Activated CD8-positive, alpha-beta T cell treated with anti-CD3 and anti-CD28 coated beads for 36 hours (primary cell): ENCODE measurements around the gene DAPK1. TPM values are rescaled to one million over a fixed set of nuclear protein-coding genes. Genes with fewer than 3 reads are reported as not detected.

ENCODE experiments used
- ATAC-seq: fragments of 200-7000 bp; cut with Tn5 transposase; one replicate; pipeline ENCODE4 v1.10.0; 2021; ENCODE audit warnings: mild to moderate bottlenecking, moderate library complexity
- CTCF ChIA-PET: fragments of 350-600 bp; sonication (Branson Sonifier 250); formaldehyde crosslinking; loops from one replicate; lab custom pipeline; 2021; ENCODE audit warnings: antibody characterized with exemption; lab: Charles Lee
- POLR2A ChIA-PET: fragments of 350-600 bp; sonication (Branson Sonifier 250); formaldehyde crosslinking; loops from one replicate; lab custom pipeline; 2021; ENCODE audit warnings: antibody characterized with exemption; lab: Charles Lee
- DNase-seq: peaks from one replicate; pipeline ENCODE4 v3.0.0-alpha.2; 2020
- H3K27ac Mint-ChIP-seq: one replicate; pipeline ENCODE4 v1.8.0; 2021; ENCODE audit warnings: mild to moderate bottlenecking, mixed read lengths
- H3K27me3 Mint-ChIP-seq: one replicate; pipeline ENCODE4 v1.8.0; 2021; ENCODE audit warnings: mixed read lengths
- H3K36me3 Mint-ChIP-seq: one replicate; pipeline ENCODE4 v1.8.0; 2021; ENCODE audit warnings: low read depth, mixed read lengths
- H3K4me1 Mint-ChIP-seq: one replicate; pipeline ENCODE4 v1.8.0; 2021; ENCODE audit warnings: low read depth, mixed read lengths
- H3K4me3 Mint-ChIP-seq: one replicate; pipeline ENCODE4 v1.8.0; 2021; ENCODE audit warnings: mild to moderate bottlenecking, moderate library complexity, mixed read lengths
- H3K9me3 Mint-ChIP-seq: one replicate; pipeline ENCODE4 v1.8.0; 2021; ENCODE audit warnings: mixed read lengths
- CTCF ChIP-seq: fragments of 200-600 bp; IDR thresholded peaks from one replicate; pipeline ENCODE4 v1.8.0; 2022; ENCODE audit warnings: antibody characterized with exemption, mild to moderate bottlenecking
- intact Hi-C: fragments of 100-400 bp; cut with micrococcal nuclease; formaldehyde crosslinking; loops from one replicate; pipeline ENCODE4 v1.10.0; 2022
- total RNA-seq, 2 experiments: library from RNA; stranded (reverse); gene quantifications; one replicate each; pipeline ENCODE4 v1.2.3, GENCODE V29; 2021

Gene DAPK1
- total RNA-seq, 2 experiments from 2014 or later: 1.7 to 2.1 TPM

GRCh38 chr9:87513880-87514535 lies 16.3 kb downstream of the DAPK1 start:
- ChIA-PET POLR2A (no interaction called here), CTCF (no interaction called here)
- Mint-ChIP-seq H3K4me3 (no peak overlapping the region), H3K4me1 (no peaks in the 10 kb centered on the region), H3K9me3 (no peaks in the 10 kb centered on the region), H3K27me3 (peaks cover 1% of the 10 kb centered on the region), H3K36me3 (no peaks in the 10 kb centered on the region), H3K27ac (no peak overlapping the region)
- ATAC-seq (no peak), DNase-seq (no peak)
- no peak for TF ChIP-seq CTCF
- intact Hi-C loops: no loop called here

- DNase-seq: no peak
- TF ChIP-seq CTCF: no peak
- ChIA-PET POLR2A (no interaction called here), CTCF (no interaction called here)
- no peak for ATAC-seq
- peaks cover 1% of the 10 kb centered on the region for H3K27me3 Mint-ChIP-seq
- intact Hi-C loops: no loop called here
- H3K36me3 Mint-ChIP-seq: no peaks in the 10 kb centered on the region
- no peak overlapping the region for H3K4me3 Mint-ChIP-seq
- no peak overlapping the region for H3K27ac Mint-ChIP-seq
- no peaks in the 10 kb centered on the region for H3K9me3 Mint-ChIP-seq
- H3K4me1 Mint-ChIP-seq: no peaks in the 10 kb centered on the region
Observed at GRCh38 chr9:87515006-87515405, 17.3 kb downstream of the DAPK1 start.

GRCh38 chr9:87515588-87516221 lies 18.0 kb downstream of the DAPK1 start:
- no peaks in the 10 kb centered on the region for H3K9me3 Mint-ChIP-seq
- ChIA-PET POLR2A (no interaction called here), CTCF (no interaction called here)
- H3K4me3 Mint-ChIP-seq: no peak overlapping the region
- ATAC-seq: no peak
- no peaks in the 10 kb centered on the region for H3K4me1 Mint-ChIP-seq
- no peak overlapping the region for H3K27ac Mint-ChIP-seq
- DNase-seq: no peak
- TF ChIP-seq CTCF: no peak
- intact Hi-C loops: no loop called here
- peaks cover 1% of the 10 kb centered on the region for H3K27me3 Mint-ChIP-seq
- H3K36me3 Mint-ChIP-seq: no peaks in the 10 kb centered on the region

GRCh38 chr9:87516222-87516925 lies 18.7 kb downstream of the DAPK1 start:
- H3K36me3 Mint-ChIP-seq: no peaks in the 10 kb centered on the region
- intact Hi-C loops: no loop called here
- ATAC-seq (no peak), DNase-seq (no peak)
- no peak overlapping the region for H3K4me3 Mint-ChIP-seq
- H3K27ac Mint-ChIP-seq: no peak overlapping the region
- no peak for TF ChIP-seq CTCF
- peaks cover 1% of the 10 kb centered on the region for H3K27me3 Mint-ChIP-seq
- H3K4me1 Mint-ChIP-seq: no peaks in the 10 kb centered on the region
- H3K9me3 Mint-ChIP-seq: no peaks in the 10 kb centered on the region
- ChIA-PET CTCF (no interaction called here), POLR2A (no interaction called here)

- Mint-ChIP-seq H3K9me3 (no peaks in the 10 kb centered on the region), H3K27ac (no peak overlapping the region), H3K4me1 (no peaks in the 10 kb centered on the region), H3K4me3 (no peak overlapping the region), H3K36me3 (no peaks in the 10 kb centered on the region), H3K27me3 (peaks cover 1% of the 10 kb centered on the region)
- no peak for ATAC-seq
- intact Hi-C loops: no loop called here
- ChIA-PET POLR2A (no interaction called here), CTCF (no interaction called here)
- no peak for TF ChIP-seq CTCF
- DNase-seq: no peak
Observed at GRCh38 chr9:87516926-87517290, 19.2 kb downstream of the DAPK1 start.
